ENCODE measurements around the gene GPR68.
"Not testable (repeated sequence)": the region's sequence is repeated elsewhere in the genome, so short reads cannot be mapped to it uniquely, and the experiment has no call there.

GRCh38 chr14:91182753-91183152 is 61.8 kb downstream of the GPR68 start:
- TF ChIP-seq CTCF (IDR thresholded peaks at IDR 0.05); POLR2AphosphoS5 (IDR thresholded peaks at IDR 0.05; ENCODE audit: low read depth, low read length); SIN3A (IDR thresholded peaks at IDR 0.05; ENCODE audit: borderline replicate concordance, insufficient read depth, low read depth, low read length): not testable (repeated sequence)

Measured in Panc1 (cell line).